Measurements from ENCODE around the gene SRP68.
"Not testable (repeated sequence)": the region's sequence is repeated elsewhere in the genome, so short reads cannot be mapped to it uniquely, and the experiment has no call there.

The SRP68 gene

GRCh38 chr17:76076765-76077583, 4.7 kb upstream of the SRP68 start:
- no peak for DNase-seq

DNA sequence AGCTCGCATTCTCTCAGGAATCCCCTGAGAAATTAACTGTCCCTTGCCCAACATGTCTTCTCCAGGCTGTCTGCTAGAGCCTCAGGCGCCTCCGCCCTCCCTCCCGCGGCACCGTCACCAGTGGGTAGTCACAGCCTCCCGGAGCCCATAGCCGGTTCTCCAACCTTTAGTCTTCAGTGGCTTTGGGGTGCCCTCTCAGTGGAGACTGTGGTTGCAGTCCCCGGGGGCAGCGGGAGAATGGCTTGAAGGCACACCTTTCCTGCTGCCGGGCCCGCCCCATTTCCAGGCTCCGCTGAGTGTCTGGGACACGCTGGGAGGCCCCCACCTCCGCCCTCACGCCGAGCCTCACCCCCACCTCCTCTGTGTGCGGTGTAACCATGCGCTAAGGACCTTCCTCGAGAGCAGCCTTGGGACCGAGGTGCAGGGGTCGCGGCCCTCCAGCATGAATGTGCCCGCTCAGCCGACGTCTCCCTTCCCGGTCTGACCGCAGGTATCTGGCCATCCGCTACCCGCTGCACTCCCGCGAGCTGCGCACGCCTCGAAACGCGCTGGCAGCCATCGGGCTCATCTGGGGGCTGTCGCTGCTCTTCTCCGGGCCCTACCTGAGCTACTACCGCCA, 3.9 kb upstream of the SRP68 start:
- DNase-seq: no peak

DNA sequence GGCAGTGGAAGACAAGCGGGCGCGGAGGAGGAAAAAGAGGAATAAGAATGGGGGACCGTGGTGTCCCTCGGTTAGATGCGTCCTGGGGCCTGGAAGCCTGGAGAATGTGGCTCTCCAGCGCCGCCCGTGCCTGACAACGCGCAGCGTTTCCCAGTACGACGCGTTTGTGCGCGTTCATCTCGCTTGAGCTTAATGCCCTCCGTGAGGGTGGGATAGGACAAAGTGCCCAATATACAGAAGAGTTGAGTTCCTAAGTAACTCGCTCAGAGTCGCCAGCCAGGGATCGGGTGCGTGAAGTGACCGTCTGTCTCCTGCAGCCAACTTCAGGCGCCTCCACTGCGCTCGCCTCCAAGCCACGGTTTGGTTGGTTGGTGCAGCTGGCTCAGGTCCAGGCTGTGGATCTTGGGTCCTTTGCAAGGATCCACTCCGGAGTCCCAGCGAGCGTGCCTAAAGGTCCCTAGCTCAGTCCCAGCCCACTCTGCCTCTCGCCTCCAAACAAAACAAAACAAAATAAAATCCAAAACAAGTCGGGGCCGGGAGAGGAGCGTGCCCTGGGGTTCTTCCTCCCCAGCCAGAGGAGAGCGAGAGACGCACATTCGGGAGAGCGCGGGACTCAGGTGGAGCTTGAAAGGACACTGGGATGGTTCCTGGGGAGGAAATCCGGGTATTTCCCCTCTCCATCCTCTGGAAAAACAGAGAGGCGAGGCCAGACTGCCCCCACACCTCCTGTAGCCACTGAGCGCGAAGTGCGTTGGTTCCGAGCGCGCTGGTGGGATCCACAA, 3.2 kb upstream of the SRP68 start:
- no peak for DNase-seq

GRCh38 chr17:76074390-76075363, 2.4 kb upstream of the SRP68 start, which contains the start of gene GALR2:
GALR2 (plus strand) TSS chr17:76074781; CDS start chr17:76074884, 103 bp downstream.
- no peak for DNase-seq

GRCh38 chr17:76071531-76072147, 678 bp downstream of the SRP68 start:
- no peak for DNase-seq

- DNase-seq: no peak
These were observed 6.5 kb downstream of the SRP68 start for GRCh38 chr17:76065775-76066174.

DNA sequence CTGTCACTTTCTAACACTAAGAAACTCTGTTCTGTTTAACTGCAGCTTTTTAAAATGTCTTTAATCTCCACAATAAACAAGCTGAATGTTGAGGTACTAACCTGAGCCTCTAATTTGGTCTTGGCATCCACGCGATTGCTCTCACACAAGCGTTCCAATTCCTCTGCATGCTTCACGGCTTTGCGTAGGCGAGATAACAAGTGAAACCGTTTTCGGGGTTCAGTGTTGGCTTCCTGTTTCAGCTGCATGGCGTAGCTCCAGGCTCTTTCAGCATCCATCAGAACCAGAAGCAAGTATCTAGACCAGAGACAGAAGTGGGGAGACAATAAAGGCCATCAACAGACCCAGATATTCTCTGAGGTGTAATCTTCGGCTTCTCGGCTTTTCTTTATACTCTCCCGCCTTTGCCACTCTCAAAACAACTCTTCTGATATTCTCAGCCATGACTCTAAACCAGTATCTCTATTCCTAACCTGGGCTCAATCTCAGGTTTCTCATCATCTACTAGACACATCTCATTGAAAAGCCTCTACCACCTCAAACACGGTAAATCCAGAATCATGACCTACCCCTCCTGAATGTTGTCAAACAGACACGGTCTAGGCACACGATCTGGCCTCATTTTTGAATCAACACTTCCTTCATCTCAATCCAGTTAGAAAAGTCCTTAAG, 8.3 kb downstream of the SRP68 start:
- no peak for DNase-seq

GRCh38 chr17:76058264-76058663, 14.1 kb downstream of the SRP68 start:
- not testable (repeated sequence) for DNase-seq

DNA sequence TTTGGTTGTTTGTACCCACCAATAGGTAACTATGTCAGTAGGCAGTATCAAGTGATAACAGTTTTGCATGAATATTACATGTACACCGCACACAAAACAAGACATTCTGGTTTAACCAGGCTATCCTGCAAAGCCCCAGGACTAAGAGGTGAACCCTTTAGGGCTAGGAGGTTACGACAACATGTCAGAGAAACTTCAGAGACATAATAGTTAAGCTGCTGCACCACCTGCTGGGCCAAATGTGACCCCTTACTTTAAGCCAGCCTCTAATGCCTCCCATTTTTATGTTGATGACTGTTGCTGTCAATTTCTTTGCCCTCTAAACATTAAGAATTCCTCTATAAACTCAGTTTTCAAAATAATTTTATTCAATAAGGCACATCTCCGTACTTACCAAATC, 15.4 kb downstream of the SRP68 start:
- no peak for DNase-seq

GRCh38 chr17:76054112-76054476, 18.2 kb downstream of the SRP68 start:
- no peak for DNase-seq

- DNase-seq: no peak
These were observed 18.8 kb downstream of the SRP68 start for GRCh38 chr17:76053246-76054111.

DNA sequence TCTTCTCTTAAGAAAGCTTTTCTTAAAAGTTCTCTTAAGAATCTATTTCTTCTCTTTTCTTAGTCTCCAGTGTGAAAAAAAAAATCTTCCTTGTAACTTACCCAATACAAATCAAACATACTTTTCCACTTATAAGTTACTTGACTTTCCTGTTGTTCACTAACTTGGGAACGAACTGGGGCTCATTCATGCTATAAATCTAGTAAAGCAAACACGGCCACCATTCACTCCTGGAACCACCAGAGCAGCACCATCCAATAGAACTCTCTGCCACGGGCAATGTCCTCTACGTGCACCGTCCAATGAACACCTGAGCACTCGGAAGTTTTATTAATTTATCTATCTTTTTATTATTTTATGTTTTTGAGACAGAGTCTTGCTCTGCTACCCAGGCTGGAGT, 20.8 kb downstream of the SRP68 start:
- no peak for DNase-seq

DNA sequence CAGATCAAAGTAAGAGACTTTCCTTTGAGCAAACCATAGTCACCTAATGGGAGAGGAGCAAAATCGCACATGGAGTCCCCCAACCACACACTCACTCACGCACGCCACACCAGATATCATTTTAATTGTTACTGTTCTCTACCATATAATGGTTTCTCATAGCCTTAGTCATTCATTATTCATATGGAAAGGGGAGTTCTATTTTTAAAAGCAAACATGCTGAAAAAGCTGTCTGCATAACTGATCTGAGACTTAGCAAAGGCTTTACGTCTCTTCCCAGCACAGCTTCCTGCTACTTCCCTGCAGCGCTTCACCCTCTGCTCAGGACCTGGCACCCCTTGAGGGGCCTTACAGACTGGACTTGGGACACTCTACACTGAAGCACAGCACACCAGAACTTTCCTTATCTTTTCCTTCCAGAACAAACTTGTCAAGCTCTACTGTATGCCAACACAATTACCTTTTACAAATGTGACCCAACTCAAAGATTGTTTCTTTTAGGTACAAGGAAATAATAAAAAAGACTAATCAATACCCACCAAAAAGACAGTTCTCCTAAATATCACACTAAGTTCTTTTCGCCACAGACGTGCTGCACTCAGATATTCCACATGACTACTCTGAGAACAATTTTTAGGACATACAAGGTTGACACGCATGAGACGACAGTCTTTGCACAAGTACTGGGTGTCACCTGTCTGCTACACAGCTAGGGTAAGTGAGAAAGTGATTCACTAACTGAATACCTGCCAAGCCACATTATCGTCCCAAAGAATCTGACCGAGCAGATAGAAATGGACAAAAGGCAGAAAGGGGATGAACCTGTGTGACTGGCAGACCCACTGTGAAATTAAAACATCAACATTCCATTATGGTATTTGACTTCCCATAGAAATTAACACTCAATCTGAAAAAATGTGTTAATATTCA, 21.5 kb downstream of the SRP68 start:
- no peak for DNase-seq

GRCh38 chr17:76049836-76050537, 22.3 kb downstream of the SRP68 start:
- no peak for DNase-seq

DNA sequence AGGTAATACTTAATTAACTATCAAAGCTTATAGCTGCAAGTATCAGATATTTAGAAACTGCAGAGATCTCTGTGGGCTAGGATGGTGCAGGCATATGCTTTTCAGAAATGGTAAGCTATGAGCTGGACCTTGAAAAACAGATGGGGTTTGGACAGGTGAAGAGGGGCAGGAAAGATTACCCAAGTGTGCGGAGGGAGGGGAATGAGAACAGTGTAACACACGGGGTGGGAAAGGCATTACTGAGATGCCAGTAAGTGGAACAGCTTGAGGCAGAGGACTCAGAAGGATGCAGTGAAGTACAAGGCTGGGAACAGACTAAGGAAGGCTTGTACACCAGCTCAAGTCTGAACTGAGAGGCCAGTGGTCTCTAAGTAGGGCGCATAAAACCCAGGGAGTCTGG, 23.1 kb downstream of the SRP68 start:
- no peak for DNase-seq

- no peak for DNase-seq
These were observed 23.6 kb downstream of the SRP68 start for GRCh38 chr17:76048711-76049110.

DNA sequence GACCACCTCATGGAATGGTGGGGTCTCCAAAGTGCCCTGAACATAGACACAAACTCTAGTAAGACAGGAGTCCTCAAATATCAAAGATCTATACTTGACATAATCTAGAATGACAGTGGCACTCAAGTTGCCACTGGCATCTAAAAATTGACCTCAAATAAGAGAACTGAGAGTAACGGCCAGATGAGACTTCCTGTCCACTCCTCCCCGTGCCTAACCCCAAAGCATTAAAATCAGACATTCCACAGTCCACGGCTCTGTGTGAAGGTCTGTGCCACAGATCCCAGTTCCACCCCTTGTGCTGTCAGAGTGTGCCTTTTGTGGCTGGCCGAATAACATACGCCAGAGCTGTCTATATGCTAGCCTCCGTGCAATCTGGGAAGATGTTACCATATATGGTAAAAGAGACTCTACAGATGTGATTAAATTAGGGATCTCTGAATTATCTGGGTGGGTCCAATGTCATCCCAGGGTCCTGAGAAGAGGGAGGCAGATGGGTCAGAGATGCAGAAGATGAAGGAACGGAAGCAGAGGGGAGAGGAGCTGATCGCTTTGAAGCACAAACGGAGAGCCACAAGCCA, 24.2 kb downstream of the SRP68 start:
- DNase-seq: no peak

DNA sequence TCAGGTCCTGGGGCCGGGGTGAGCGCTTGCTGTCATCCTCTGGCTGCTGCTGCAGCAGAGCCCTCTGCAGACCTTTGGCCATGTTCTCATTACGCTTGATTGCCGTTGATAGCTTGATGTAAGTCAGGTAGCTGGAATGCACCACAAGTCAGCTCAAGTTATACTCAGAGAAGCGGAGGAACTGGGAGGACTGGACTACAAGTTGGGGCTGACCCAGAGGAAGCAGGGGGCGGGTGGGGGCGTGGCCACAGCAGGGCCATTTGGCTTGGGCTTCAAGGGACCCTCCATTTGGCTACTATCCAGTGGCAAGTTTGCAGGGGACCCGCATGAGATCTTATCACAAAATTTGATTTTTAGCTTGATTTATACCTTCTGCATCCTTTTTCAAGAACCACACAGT, 26.3 kb downstream of the SRP68 start:
- no peak for DNase-seq
